Measurements from ENCODE around the gene LBX1.

GRCh38 chr10:101260764-101261481 lies 31.7 kb upstream of the LBX1 start:
- TF ChIP-seq CTCF (conservative IDR thresholded peaks at IDR 0.05; ENCODE audit: low read length) (no peak), EZH2phosphoT487 (IDR thresholded peaks at IDR 0.05; ENCODE audit: borderline replicate concordance, low read depth, low read length) (no peak)

Data from OCI-LY7 (cell line).